Spleen (tissue), 11 donors: ENCODE results near the gene RUBCNL. TPM values are rescaled to one million over a fixed set of nuclear protein-coding genes. Genes with fewer than 3 reads are reported as not detected.
A peak's percentile ranks its signal among the peaks of the same experiment; 100 is the strongest.

Experiments used
- DNase-seq: peaks from one replicate; pipeline ENCODE4 v3.0.0-alpha.2; 2020
- H3K27ac ChIP-seq, 8 donors: fragments of 200-600 bp; sonication (generic) in 7 of 8; 1 replicate in 4 of 8; 2 replicates in 4 of 8; pipeline versions ENCODE4 v1.5.0 to v1.8.0; 2016 to 2021; ENCODE audit warnings: inconsistent platforms in 4 of 8, mild to moderate bottlenecking in 4 of 8, moderate library complexity in 1 of 8
- H3K27me3 ChIP-seq, 7 donors: fragments of 200-600 bp; sonication (generic) in 6 of 7; replicated peaks in 1 of 7; 1 replicate in 4 of 7; 2 replicates in 3 of 7; pipeline versions ENCODE4 v1.5.0 to v1.8.0; 2016 to 2021; ENCODE audit warnings: inconsistent platforms in 3 of 7, mild to moderate bottlenecking in 1 of 7
- H3K36me3 ChIP-seq, 6 donors: fragments of 200-600 bp; sonication (generic) in 5 of 6; 1 replicate in 4 of 6; 2 replicates in 2 of 6; pipeline versions ENCODE4 v1.5.0 to v1.8.0; 2016 to 2021; ENCODE audit warnings: inconsistent platforms in 2 of 6
- H3K4me1 ChIP-seq, 6 donors: fragments of 200-600 bp; sonication (generic) in 5 of 6; 1 replicate in 3 of 6; 2 replicates in 3 of 6; pipeline versions ENCODE4 v1.5.0 to v1.8.0; 2016 to 2021; ENCODE audit warnings: inconsistent platforms in 3 of 6
- H3K4me3 ChIP-seq, 8 donors: fragments of 200-600 bp; sonication (generic) in 7 of 8; 1 replicate in 4 of 8; 2 replicates in 4 of 8; pipeline versions ENCODE4 v1.5.0 to v1.8.0; 2016 to 2021; ENCODE audit warnings: inconsistent platforms in 4 of 8, mild to moderate bottlenecking in 4 of 8, moderate library complexity in 2 of 8
- H3K9me3 ChIP-seq, 8 donors: fragments of 200-600 bp; sonication (generic) in 7 of 8; 1 replicate in 4 of 8; 2 replicates in 4 of 8; pipeline versions ENCODE4 v1.5.0 to v1.8.0; 2016 to 2021; ENCODE audit warnings: inconsistent platforms in 4 of 8
- CTCF ChIP-seq, 11 experiments: fragments of 200-600 bp in 7 of 11; fragments of 450-650 bp in 4 of 11; sonication (generic) in 4 of 11; IDR thresholded peaks in 8 of 11; conservative IDR thresholded peaks in 3 of 11; 1 replicate in 7 of 11; 2 replicates in 4 of 11; pipeline versions ENCODE4 v1.4.0 to v1.8.0; 2016 to 2021; ENCODE audit warnings: antibody characterized with exemption in 11 of 11, inconsistent platforms in 4 of 11, mild to moderate bottlenecking in 1 of 11
- POLR2A ChIP-seq, 3 donors: fragments of 450-650 bp; IDR thresholded peaks; one replicate each; pipeline ENCODE4 v1.5.1; 2017; ENCODE audit warnings: antibody characterized with exemption in 3 of 3, mild to moderate bottlenecking in 1 of 3
- POLR2AphosphoS5 ChIP-seq, 3 donors: sonication (generic); formaldehyde crosslinking; IDR thresholded peaks; one replicate each; pipeline ENCODE4 v1.5.1; 2017; ENCODE audit warnings: antibody characterized with exemption in 3 of 3
- WGBS, 5 donors: extraction: QIAGEN DNeasy Blood & Tissue Kit in 3 of 5; methylation state at CpG; one replicate each; pipeline versions ENCODE4 v1.1.5 to v1.1.7; 2013 to 2018; 5-methylcytosine and 5-hydroxymethylcytosine counted together
- intact Hi-C: fragments of 100-400 bp; cut with DNase I; formaldehyde crosslinking; loops from one replicate; pipeline ENCODE4 v1.15.0; 2023; ENCODE audit warnings: low total_unique reads
- polyA plus RNA-seq, 3 donors: library from polyadenylated mRNA; stranded (reverse); fragments of 200-250 nt; gene quantifications; one replicate each; pipeline ENCODE4 v1.2.1, GENCODE V29; 2013
- small RNA-seq, 4 donors: library from RNA; depleted of rRNA; stranded (forward); fragments of <200 nt; gene quantifications; one replicate each; pipeline ENCODE3, GENCODE V24; 2016
- total RNA-seq, 7 donors: library from RNA; depleted of rRNA in 3 of 7; stranded (reverse); fragments of >200 nt in 3 of 7; fragmentation: NEBNext Ultra II Directional in 4 of 7; extraction: Animal tissue kit (Norgen Biotek cat#: 25700) in 4 of 7; gene quantifications; one replicate each; pipeline versions ENCODE4 v1.1.0 to v1.2.1, GENCODE V29; 2016 to 2021
- donor health status: healthy with polysubstance abuse.
- donor health status: DM: no; HTN: no; CAD: no; lungs with moderate emphysema.
- donor health status: DM: no; HTN: no; CAD: no.
- donor health status: Bipolar disorder and iron deficiency.
- donor health status: healthy.
- donor health status: DM: no; HTN: no; CAD: no.
- donor health status: DM: yes; HTN: yes; CAD: no.

RUBCNL gene
- total and polyA plus RNA-seq, 10 donors, result 28.9 to 77.2 (median 48.4) TPM

GRCh38 chr13:46296115-46296822, 90.8 kb downstream of the RUBCNL start:
- peaks cover 0 to 8% (median under 1%) of the 10 kb centered on the region in 8 donors for H3K9me3 ChIP-seq
- DNase-seq, result no peak
- peaks cover 24 to 52% (median 39%) of the 10 kb centered on the region in 6 donors for H3K4me1 ChIP-seq
- H3K36me3 ChIP-seq, result no peaks in the 10 kb centered on the region
- H3K4me3 ChIP-seq, result peak overlapping the region in 2 of 8 donors; percentile 9 to 45
- TF ChIP-seq POLR2A (IDR thresholded peaks at IDR 0.05) (no peak), CTCF (IDR thresholded peaks at IDR 0.05 in 8 of 11, conservative IDR thresholded peaks at IDR 0.05 in 3 of 11) (no peak), POLR2AphosphoS5 (IDR thresholded peaks at IDR 0.05) (no peak)
- intact Hi-C loops, result no loop called here
- no peaks in the 10 kb centered on the region for H3K27me3 ChIP-seq
- WGBS, 5 donors, result 50 to 63% (median 52%) methylated on average over 3 of the region's 3 CpGs
- H3K27ac ChIP-seq, result peak overlapping the region; percentile 49 to 89 (median 80)

GRCh38 chr13:46295491-46296114, 91.4 kb downstream of the RUBCNL start:
- 13 to 25% (median 18%) methylated on average over 7 of the region's 7 CpGs for WGBS, 5 donors
- Histone ChIP-seq H3K36me3 (no peaks in the 10 kb centered on the region), H3K27ac (peak overlapping the region; percentile 49 to 89 (median 80)), H3K4me3 (peak overlapping the region in 3 of 8 donors; percentile 9 to 45 (median 12)), H3K9me3 (peaks cover 0 to 6% (median 0%) of the 10 kb centered on the region in 8 donors), H3K4me1 (peaks cover 24 to 52% (median 39%) of the 10 kb centered on the region in 6 donors), H3K27me3 (no peaks in the 10 kb centered on the region)
- DNase-seq, result no peak
- intact Hi-C loops, result no loop called here
- TF ChIP-seq POLR2AphosphoS5 (IDR thresholded peaks at IDR 0.05), result peak in 1 of 3 donors; percentile 91
- no peak for TF ChIP-seq POLR2A (IDR thresholded peaks at IDR 0.05)
- no peak for TF ChIP-seq CTCF (IDR thresholded peaks at IDR 0.05 in 8 of 11, conservative IDR thresholded peaks at IDR 0.05 in 3 of 11)

GRCh38 chr13:46293436-46293835, 93.6 kb downstream of the RUBCNL start:
- no peak for DNase-seq
- Histone ChIP-seq H3K4me3 (no peak overlapping the region), H3K4me1 (peaks cover 24 to 63% (median 43%) of the 10 kb centered on the region in 6 donors), H3K36me3 (no peaks in the 10 kb centered on the region), H3K27me3 (no peaks in the 10 kb centered on the region), H3K27ac (peak overlapping the region in 2 of 8 donors; percentile 85 to 89), H3K9me3 (no peaks in the 10 kb centered on the region)
- intact Hi-C loops, result no loop called here
- 59 to 83% (median 78%) methylated on average over 3 of the region's 3 CpGs for WGBS, 5 donors
- TF ChIP-seq POLR2AphosphoS5 (IDR thresholded peaks at IDR 0.05), result no peak
- no peak for TF ChIP-seq POLR2A (IDR thresholded peaks at IDR 0.05)
- TF ChIP-seq CTCF (IDR thresholded peaks at IDR 0.05 in 8 of 11, conservative IDR thresholded peaks at IDR 0.05 in 3 of 11), result no peak

Small RNA genes within 50 kb of the gene (small RNA-seq; reads per million reads assigned to genes)
- gene RNU2-6P (2.3 to 5.3 (median 4.0) reads per million in 4 donors), gene RNU6-68P (0 reads per million in 4 donors)

Other genes starting within 250 kb of the RUBCNL start
- gene LCP1, start 205.1 kb downstream of the RUBCNL start, total RNA-seq, result 100 to 1,000 TPM; 488 to 968 (median 620) TPM
- 100 to 1,000 TPM; 155 to 226 (median 206) TPM for gene LCP1, start 205.1 kb downstream of the RUBCNL start, polyA plus RNA-seq
- gene LRRC63, start 175.3 kb downstream of the RUBCNL start, total RNA-seq, result 1 to 10 TPM in 1 of 7 donors, under 1 TPM in 6; 0.32 to 1.3 (median 0.69) TPM
- under 1 TPM; 0.04 to 0.11 (median 0.10) TPM for gene LRRC63, start 175.3 kb downstream of the RUBCNL start, polyA plus RNA-seq
- 10 to 100 TPM; 31.0 to 41.6 (median 38.6) TPM for gene LRCH1, start 165.9 kb upstream of the RUBCNL start, total RNA-seq
- 10 to 100 TPM in 1 of 3 donors, 1 to 10 TPM in 2; 7.4 to 10.0 (median 7.4) TPM for gene LRCH1, start 165.9 kb upstream of the RUBCNL start, polyA plus RNA-seq